HepG2 (cell line): ENCODE data around the gene SGF29. TPM values are rescaled to one million over a fixed set of nuclear protein-coding genes. Genes with fewer than 3 reads are reported as not detected.

ENCODE experiments used
- CEBPB ChIP-seq: IDR thresholded peaks from 2 replicates; pipeline ENCODE4 v1.6.1; 2011; ENCODE audit warnings: low read depth, low read length, improper control_type of control experiment, borderline replicate concordance
- ELK4 ChIP-seq: sonication (generic); formaldehyde crosslinking; IDR thresholded peaks from 2 replicates; pipeline ENCODE4 v1.9.0; 2021; ENCODE audit warnings: missing genetic modification reagents, borderline replicate concordance
- GMEB1 ChIP-seq: sonication (generic); formaldehyde crosslinking; IDR thresholded peaks from 2 replicates; pipeline ENCODE4 v1.5.1; 2020; ENCODE audit warnings: missing genetic modification reagents, mild to moderate bottlenecking, borderline replicate concordance
- HNRNPL ChIP-seq: fragments of 200-400 bp; formaldehyde crosslinking; IDR thresholded peaks from 2 replicates; pipeline ENCODE4 v1.6.1; 2017; ENCODE audit warnings: mild to moderate bottlenecking, low read depth, low read length
- KAT7 ChIP-seq: IDR thresholded peaks from 2 replicates; pipeline ENCODE4 v1.6.1; 2018; ENCODE audit warnings: borderline replicate concordance, missing compliant biosample characterization
- POGK ChIP-seq: sonication (generic); formaldehyde crosslinking; conservative IDR thresholded peaks from 2 replicates; pipeline ENCODE4 v1.8.0; 2022; ENCODE audit warnings: mild to moderate bottlenecking, moderate library complexity, missing genetic modification reagents
- PRDM10 ChIP-seq: sonication (generic); formaldehyde crosslinking; IDR thresholded peaks from 2 replicates; pipeline ENCODE4 v1.4.0; 2020; ENCODE audit warnings: low read depth, missing genetic modification reagents
- RORA ChIP-seq: sonication (generic); formaldehyde crosslinking; IDR thresholded peaks from 2 replicates; pipeline ENCODE4 v1.5.0; 2020; ENCODE audit warnings: mild to moderate bottlenecking, missing genetic modification reagents, moderate library complexity
- ZBTB37 ChIP-seq: sonication (generic); formaldehyde crosslinking; IDR thresholded peaks from 2 replicates; pipeline ENCODE4 v1.4.0; 2020; ENCODE audit warnings: mild to moderate bottlenecking, missing genetic modification reagents
- ZFP36 ChIP-seq: fragments of 150-350 bp; IDR thresholded peaks from 2 replicates; pipeline ENCODE4 v1.6.1; 2018; ENCODE audit warnings: borderline replicate concordance, low read length, low read depth; ENCODE audit not compliant: partially characterized antibody
- ZFY ChIP-seq: sonication (generic); formaldehyde crosslinking; IDR thresholded peaks from 2 replicates; pipeline ENCODE4 v1.4.0; 2020; ENCODE audit warnings: missing genetic modification reagents
- ZNF230 ChIP-seq: sonication (generic); formaldehyde crosslinking; IDR thresholded peaks from 2 replicates; pipeline ENCODE4 v1.4.0; 2020; ENCODE audit warnings: mild to moderate bottlenecking, missing genetic modification reagents
- ZNF232 ChIP-seq: sonication (generic); formaldehyde crosslinking; IDR thresholded peaks from 2 replicates; pipeline ENCODE4 v1.4.0; 2020; ENCODE audit warnings: missing genetic modification reagents, borderline replicate concordance
- ZNF274 ChIP-seq: sonication (generic); formaldehyde crosslinking; IDR thresholded peaks from 2 replicates; pipeline ENCODE4 v1.5.1; 2020; ENCODE audit warnings: mild to moderate bottlenecking, missing genetic modification reagents
- ZNF331 ChIP-seq: sonication (generic); formaldehyde crosslinking; IDR thresholded peaks from 2 replicates; pipeline ENCODE4 v1.4.0; 2020; ENCODE audit warnings: missing genetic modification reagents
- ZNF460 ChIP-seq: sonication (generic); formaldehyde crosslinking; IDR thresholded peaks from 2 replicates; pipeline ENCODE4 v1.5.1; 2020; ENCODE audit warnings: missing genetic modification reagents, mild to moderate bottlenecking, borderline replicate concordance
- ZNF614 ChIP-seq: IDR thresholded peaks from 2 replicates; pipeline ENCODE4 v1.6.1; 2018; ENCODE audit warnings: missing biosample characterization, missing genetic modification reagents, inconsistent platforms, borderline replicate concordance
- ZSCAN9 ChIP-seq: IDR thresholded peaks from 2 replicates; pipeline ENCODE4 v1.6.1; 2016; ENCODE audit warnings: borderline replicate concordance
- polyA plus RNA-seq, 8 experiments: library from polyadenylated mRNA; depleted of rRNA in 3 of 8; stranded (reverse) in 7 of 8; unstranded in 1 of 8; fragments of >200 nt; fragmentation: Illumina TruSeq in 4 of 8; extraction: Trizol in 4 of 8; gene quantifications; 2 replicates each; pipeline versions ENCODE4 v1.2.1 to v1.2.3, GENCODE V29; 2011 to 2016; ENCODE audit warnings: low read depth in 4 of 8, missing spikeins in 1 of 8, mixed read lengths in 1 of 8; ENCODE audit not compliant: insufficient read depth in 1 of 8
- total RNA-seq, 5 experiments: library from RNA; depleted of rRNA; stranded (reverse); fragments of >200 nt; fragmentation: Illumina TruSeq; extraction: Trizol; gene quantifications; 2 replicates each; pipeline ENCODE4 v1.2.3, GENCODE V29; 2016; ENCODE audit warnings: low read depth in 1 of 5

Gene SGF29
- total and polyA plus RNA-seq, 2 of the 13 experiments (the other 11 are each of a cell fraction or from before 2014, with no cell fraction given), result 5.0 to 29.4 TPM

- TF ChIP-seq ELK4 (CRISPR knock-in tag) (no peak), ZNF230 (no peak; the same call in 1 of the 2 replicates), ZSCAN9 (no peak), ZNF460 (CRISPR knock-in tag) (no peak), CEBPB (no peak), ZNF614 (CRISPR knock-in tag) (no peak), GMEB1 (CRISPR knock-in tag) (no peak), ZNF232 (CRISPR knock-in tag) (peak; percentile 57; the same call in 1 of the 2 replicates), ZNF331 (CRISPR knock-in tag) (no peak), ZFY (0 out of 2 replicates have a peak, but pooled peaks have one; percentile 40), POGK (CRISPR knock-in tag) (no peak; the same call in 1 of the 2 replicates), ZFP36 (no peak), PRDM10 (0 out of 2 replicates have a peak, but pooled peaks have one; percentile 3), KAT7 (CRISPR knock-in tag) (no peak), HNRNPL (peak; percentile 75; the same call in 1 of the 2 replicates), RORA (CRISPR knock-in tag) (no peak), ZBTB37 (CRISPR knock-in tag) (no peak), ZNF274 (CRISPR knock-in tag) (no peak)
These were observed 43.3 kb downstream of the SGF29 start, which contains the start of gene SULT1A2 (continued) for GRCh38 chr16:28596840-28597691.
